RWPE2 (cell line): ENCODE measurements around the gene EMX2.

ENCODE experiments used
- ATAC-seq: fragments of 200-7000 bp; cut with Tn5 transposase; 3 replicates; pipeline ENCODE4 v1.9.1; 2021; ENCODE audit warnings: low read depth
- DNase-seq: peaks from one replicate; pipeline ENCODE4 v3.0.0-alpha.2; 2020; ENCODE audit warnings: low spot score
- H3K27ac ChIP-seq: fragments of 450-650 bp; 2 replicates; pipeline ENCODE4 v1.5.1; 2017; ENCODE audit warnings: mild to moderate bottlenecking; ENCODE audit not compliant: poor library complexity, severe bottlenecking
- H3K27me3 ChIP-seq: fragments of 250-450 bp; sonication (Bioruptor Pico); 2 replicates; pipeline ENCODE4 v1.5.1; 2021; ENCODE audit warnings: mild to moderate bottlenecking, moderate library complexity; ENCODE audit not compliant: insufficient read depth, poor library complexity, severe bottlenecking
- H3K36me3 ChIP-seq: fragments of 250-450 bp; sonication (Bioruptor Pico); 2 replicates; pipeline ENCODE4 v1.5.1; 2020; ENCODE audit warnings: low read depth, mild to moderate bottlenecking, moderate library complexity
- H3K4me1 ChIP-seq: fragments of 250-450 bp; sonication (Bioruptor Pico); 2 replicates; pipeline ENCODE4 v1.5.1; 2021; ENCODE audit warnings: mild to moderate bottlenecking, moderate library complexity; ENCODE audit not compliant: insufficient read depth, poor library complexity, severe bottlenecking
- H3K4me3 ChIP-seq: fragments of 250-450 bp; sonication (Bioruptor Pico); 2 replicates; pipeline ENCODE4 v1.5.1; 2021; ENCODE audit warnings: mild to moderate bottlenecking, moderate library complexity; ENCODE audit not compliant: severe bottlenecking
- H3K9me3 ChIP-seq: fragments of 250-450 bp; sonication (Bioruptor Pico); 2 replicates; pipeline ENCODE4 v1.5.1; 2021; ENCODE audit warnings: mild to moderate bottlenecking, moderate library complexity; ENCODE audit not compliant: severe bottlenecking
- TF ChIP-seq, protein P1 (sequence below): fragments of 450-650 bp; IDR thresholded peaks from one replicate; pipeline ENCODE4 v1.5.1; 2017; ENCODE audit warnings: mild to moderate bottlenecking, moderate library complexity; ENCODE audit not compliant: poor library complexity, severe bottlenecking

EMX2 gene

DNA sequence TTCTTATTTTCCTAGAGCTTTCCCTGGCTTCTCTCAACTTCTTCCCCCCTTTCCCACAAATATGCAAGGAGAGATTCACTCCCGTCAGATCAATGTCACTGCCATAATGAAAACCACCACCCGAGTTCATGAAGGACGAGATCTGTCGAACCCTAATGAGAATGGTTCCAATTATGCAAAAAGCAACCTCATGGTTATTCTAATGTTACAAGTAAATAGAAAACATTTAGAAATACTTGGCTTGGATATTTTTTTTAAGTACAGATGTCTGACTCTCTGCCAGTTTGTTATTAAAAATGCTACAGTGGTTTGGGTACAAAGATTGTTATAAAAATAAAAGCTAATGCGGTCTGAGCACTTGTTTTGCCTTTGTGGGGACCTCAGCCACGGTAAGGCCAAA lies 25.9 kb upstream of the EMX2 start:
- ATAC-seq (no peak), DNase-seq (no peak)
- Histone ChIP-seq H3K9me3 (no peaks in the 10 kb centered on the region), H3K4me1 (no peaks in the 10 kb centered on the region), H3K36me3 (no peaks in the 10 kb centered on the region), H3K4me3 (no peak overlapping the region), H3K27ac (no peak overlapping the region), H3K27me3 (peaks cover 29% of the 10 kb centered on the region)
- TF ChIP-seq, protein P1, sequence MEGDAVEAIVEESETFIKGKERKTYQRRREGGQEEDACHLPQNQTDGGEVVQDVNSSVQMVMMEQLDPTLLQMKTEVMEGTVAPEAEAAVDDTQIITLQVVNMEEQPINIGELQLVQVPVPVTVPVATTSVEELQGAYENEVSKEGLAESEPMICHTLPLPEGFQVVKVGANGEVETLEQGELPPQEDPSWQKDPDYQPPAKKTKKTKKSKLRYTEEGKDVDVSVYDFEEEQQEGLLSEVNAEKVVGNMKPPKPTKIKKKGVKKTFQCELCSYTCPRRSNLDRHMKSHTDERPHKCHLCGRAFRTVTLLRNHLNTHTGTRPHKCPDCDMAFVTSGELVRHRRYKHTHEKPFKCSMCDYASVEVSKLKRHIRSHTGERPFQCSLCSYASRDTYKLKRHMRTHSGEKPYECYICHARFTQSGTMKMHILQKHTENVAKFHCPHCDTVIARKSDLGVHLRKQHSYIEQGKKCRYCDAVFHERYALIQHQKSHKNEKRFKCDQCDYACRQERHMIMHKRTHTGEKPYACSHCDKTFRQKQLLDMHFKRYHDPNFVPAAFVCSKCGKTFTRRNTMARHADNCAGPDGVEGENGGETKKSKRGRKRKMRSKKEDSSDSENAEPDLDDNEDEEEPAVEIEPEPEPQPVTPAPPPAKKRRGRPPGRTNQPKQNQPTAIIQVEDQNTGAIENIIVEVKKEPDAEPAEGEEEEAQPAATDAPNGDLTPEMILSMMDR: no peak

GRCh38 chr10:117518246-117518645 lies 24.3 kb upstream of the EMX2 start:
- no peaks in the 10 kb centered on the region for H3K4me1 ChIP-seq
- H3K4me3 ChIP-seq: no peak overlapping the region
- no peak for DNase-seq
- ATAC-seq: no peak
- H3K36me3 ChIP-seq: no peaks in the 10 kb centered on the region
- H3K9me3 ChIP-seq: no peaks in the 10 kb centered on the region
- H3K27me3 ChIP-seq: peaks cover 45% of the 10 kb centered on the region
- TF ChIP-seq, protein P1: no peak
- H3K27ac ChIP-seq: no peak overlapping the region

GRCh38 chr10:117519286-117519685 lies 23.3 kb upstream of the EMX2 start:
- no peak for DNase-seq
- ATAC-seq: no peak

DNA sequence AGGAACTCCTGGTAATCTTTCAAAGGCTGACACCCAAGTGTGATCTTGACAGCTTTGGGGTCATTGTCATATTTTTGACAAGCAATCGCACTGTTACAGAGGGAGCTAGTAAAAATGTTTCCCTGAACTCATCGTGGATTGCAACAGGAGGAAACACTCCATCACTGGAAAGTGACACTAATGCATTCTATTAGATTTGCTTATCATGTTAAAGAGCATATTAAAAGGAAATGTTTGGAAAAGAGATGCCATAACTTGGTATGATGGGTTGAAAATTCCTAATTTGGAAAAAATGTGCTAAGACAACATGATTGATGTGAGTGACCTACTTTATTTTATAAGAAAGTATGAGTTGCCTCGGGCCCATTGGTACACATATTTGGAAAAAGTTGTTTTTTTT lies 22.7 kb upstream of the EMX2 start:
- Histone ChIP-seq H3K4me1 (no peaks in the 10 kb centered on the region), H3K27ac (no peak overlapping the region), H3K4me3 (no peak overlapping the region), H3K27me3 (peaks cover 45% of the 10 kb centered on the region), H3K9me3 (no peaks in the 10 kb centered on the region), H3K36me3 (no peaks in the 10 kb centered on the region)
- no peak for ATAC-seq
- TF ChIP-seq, protein P1: no peak
- no peak for DNase-seq

More at GRCh38 chr10:117519286-117519685, 23.3 kb upstream of the EMX2 start:
- no peak overlapping the region for H3K4me3 ChIP-seq
- H3K4me1 ChIP-seq: no peaks in the 10 kb centered on the region
- H3K36me3 ChIP-seq: no peaks in the 10 kb centered on the region
- H3K27me3 ChIP-seq: peaks cover 45% of the 10 kb centered on the region
- TF ChIP-seq, protein P1: no peak
- no peak overlapping the region for H3K27ac ChIP-seq
- no peaks in the 10 kb centered on the region for H3K9me3 ChIP-seq

- H3K36me3 ChIP-seq: no peaks in the 10 kb centered on the region
- no peaks in the 10 kb centered on the region for H3K4me1 ChIP-seq
- no peak overlapping the region for H3K27ac ChIP-seq
- TF ChIP-seq, protein P1: no peak
- ATAC-seq (no peak), DNase-seq (no peak)
- no peaks in the 10 kb centered on the region for H3K9me3 ChIP-seq
- H3K27me3 ChIP-seq: peaks cover 84% of the 10 kb centered on the region
- H3K4me3 ChIP-seq: no peak overlapping the region
Observed at GRCh38 chr10:117530791-117531190, 11.8 kb upstream of the EMX2 start.
